ENCODE data around the gene RHBDF1. TPM values are rescaled to one million over a fixed set of nuclear protein-coding genes. Genes with fewer than 3 reads are reported as not detected.

The RHBDF1 gene
- 66.5 and 70.3 TPM in 2 replicates for total RNA-seq

GRCh38 chr16:72561-73548 lies at the start of gene RHBDF1:
TSS of gene RHBDF1 (minus strand) at chr16:72631. CDS start at chr16:65015, 7,616 bp downstream.

GRCh38 chr16:77807-78443 lies 5.5 kb upstream of the RHBDF1 start, which contains the start of gene MPG:
TSS of gene MPG (plus strand) at chr16:78225. CDS start at chr16:78310, 85 bp downstream.

GRCh38 chr16:53346-54236 lies 18.8 kb downstream of the RHBDF1 start, which contains the start of the genes POLR3K and SNRNP25:
TSS of gene POLR3K (minus strand) at chr16:53608. CDS start at chr16:53586, 22 bp downstream.
TSS of gene SNRNP25 (plus strand) at chr16:53828. CDS start at chr16:54017, 189 bp downstream.

Other genes starting within 250 kb of the RHBDF1 start
- gene POLR3K, start 19.0 kb downstream of the RHBDF1 start, total RNA-seq = 2.7 and 4.9 TPM in 2 replicates
- gene SNRNP25, start 18.8 kb downstream of the RHBDF1 start, total RNA-seq = 40.6 and 56.9 TPM in 2 replicates
- gene MPG, start 5.6 kb upstream of the RHBDF1 start, total RNA-seq = 322 and 423 TPM in 2 replicates
- 10.1 and 15.8 TPM in 2 replicates for gene NPRL3, start 66.0 kb upstream of the RHBDF1 start, total RNA-seq
- gene HBZ, start 80.0 kb upstream of the RHBDF1 start, total RNA-seq = not detected in 2 replicates
- gene HBM, start 93.3 kb upstream of the RHBDF1 start, total RNA-seq = not detected in 2 replicates
- gene HBA2, start 100.2 kb upstream of the RHBDF1 start, total RNA-seq = not detected in 2 replicates
- not detected in 2 replicates for gene HBA1, start 104.0 kb upstream of the RHBDF1 start, total RNA-seq
- gene HBQ1, start 107.8 kb upstream of the RHBDF1 start, total RNA-seq = not detected in 2 replicates
- 23.2 and 39.8 TPM in 2 replicates for gene LUC7L, start 156.8 kb upstream of the RHBDF1 start, total RNA-seq
- gene FAM234A, start 162.2 kb upstream of the RHBDF1 start, total RNA-seq = 85.0 and 122 TPM in 2 replicates
- under 0.01 and 0.53 TPM in 2 replicates for gene RGS11, start 203.3 kb upstream of the RHBDF1 start, total RNA-seq
- gene ARHGDIG, start 208.0 kb upstream of the RHBDF1 start, total RNA-seq = not detected in 2 replicates
- gene PDIA2, start 210.5 kb upstream of the RHBDF1 start, total RNA-seq = not detected in 2 replicates

Data from myometrial cell (primary cell).